Mucosa of descending colon (tissue), 3 donors: ENCODE measurements around the gene MAP3K2. TPM values are rescaled to one million over a fixed set of nuclear protein-coding genes. Genes with fewer than 3 reads are reported as not detected.

ENCODE experiments used
- ATAC-seq: fragments of 200-7000 bp; cut with Tn5 transposase; one replicate; pipeline ENCODE4 v1.9.1; 2020; ENCODE audit warnings: mild to moderate bottlenecking, moderate library complexity
- DNase-seq, 3 donors: peaks; one replicate each; pipeline ENCODE4 v3.0.0-alpha.2; 2020
- H3K36me3 ChIP-seq: fragments of 200-600 bp; one replicate; pipeline ENCODE4 v1.8.0; 2021; ENCODE audit warnings: low read depth, mild to moderate bottlenecking
- H3K4me1 ChIP-seq: fragments of 200-600 bp; one replicate; pipeline ENCODE4 v1.8.0; 2021; ENCODE audit warnings: low read depth, mild to moderate bottlenecking
- H3K4me3 ChIP-seq: fragments of 200-600 bp; one replicate; pipeline ENCODE4 v1.8.0; 2021; ENCODE audit warnings: mild to moderate bottlenecking
- H3K9me3 ChIP-seq: fragments of 200-600 bp; one replicate; pipeline ENCODE4 v1.8.0; 2021; ENCODE audit warnings: mild to moderate bottlenecking
- CTCF ChIP-seq: fragments of 200-600 bp; IDR thresholded peaks from one replicate; pipeline ENCODE4 v1.8.0; 2022; ENCODE audit warnings: antibody characterized with exemption, mild to moderate bottlenecking
- intact Hi-C, 2 donors: fragments of 100-400 bp; cut with DNase I in 1 of 2; cut with micrococcal nuclease in 1 of 2; formaldehyde crosslinking; loops; one replicate each; pipeline versions ENCODE4 v1.11.0 to v1.11.1; 2022; cut with DNase I, micrococcal nuclease
- microRNA-seq: library from miRNA; unstranded; fragments of <30 nt; microRNA quantifications from one replicate; pipeline ENCODE4, GENCODE V29; 2019
- total RNA-seq, 3 donors: library from RNA; stranded (reverse); fragmentation: NEBNext Ultra II Directional in 2 of 3; extraction: Animal tissue kit (Norgen Biotek cat#: 25700) in 2 of 3; gene quantifications; one replicate each; pipeline versions ENCODE4 v1.2.1 to v1.2.4, GENCODE V29; 2021 to 2023
- donor health status: DM: no; HTN: no; CAD: no; lungs with moderate emphysema.
- donor health status: DM: no; HTN: no; CAD: no.
- donor health status: DM: no; HTN: yes; CAD: no.

Gene MAP3K2
- total RNA-seq, 3 donors from 2014 or later, result 71.8 to 80.6 (median 77.1) TPM

- no peaks in the 10 kb centered on the region for H3K36me3 ChIP-seq
- no peak for ATAC-seq
- intact Hi-C loops, result no loop called here
- no peak for DNase-seq
- no peaks in the 10 kb centered on the region for H3K9me3 ChIP-seq
- TF ChIP-seq CTCF, result no peak
- H3K4me1 ChIP-seq, result no peaks in the 10 kb centered on the region
- H3K4me3 ChIP-seq, result no peak overlapping the region
These were observed 130.9 kb downstream of the MAP3K2 start for GRCh38 chr2:127256866-127257265.

GRCh38 chr2:127256381-127256780, 131.4 kb downstream of the MAP3K2 start:
- Histone ChIP-seq H3K4me3 (no peak overlapping the region), H3K9me3 (no peaks in the 10 kb centered on the region), H3K4me1 (no peaks in the 10 kb centered on the region), H3K36me3 (no peaks in the 10 kb centered on the region)
- no peak for ATAC-seq
- no peak for TF ChIP-seq CTCF
- DNase-seq, result no peak
- intact Hi-C loops, result no loop called here

- TF ChIP-seq CTCF, result no peak
- DNase-seq, result no peak
- H3K4me1 ChIP-seq, result no peaks in the 10 kb centered on the region
- ATAC-seq, result no peak
- H3K36me3 ChIP-seq, result no peaks in the 10 kb centered on the region
- intact Hi-C loops, result no loop called here
- no peaks in the 10 kb centered on the region for H3K9me3 ChIP-seq
- no peak overlapping the region for H3K4me3 ChIP-seq
These were observed 132.1 kb downstream of the MAP3K2 start for GRCh38 chr2:127255721-127256120.

GRCh38 chr2:127255146-127255545, 132.6 kb downstream of the MAP3K2 start:
- no peak for TF ChIP-seq CTCF
- intact Hi-C loops, result no loop called here
- Histone ChIP-seq H3K9me3 (no peaks in the 10 kb centered on the region), H3K4me3 (no peak overlapping the region), H3K36me3 (no peaks in the 10 kb centered on the region), H3K4me1 (no peaks in the 10 kb centered on the region)
- ATAC-seq (no peak), DNase-seq (no peak)

GRCh38 chr2:127254386-127254981, 133.3 kb downstream of the MAP3K2 start:
- ATAC-seq (no peak), DNase-seq (no peak)
- Histone ChIP-seq H3K9me3 (no peaks in the 10 kb centered on the region), H3K36me3 (no peaks in the 10 kb centered on the region), H3K4me1 (no peaks in the 10 kb centered on the region), H3K4me3 (no peak overlapping the region)
- no peak for TF ChIP-seq CTCF
- intact Hi-C loops, result no loop called here

Small RNA genes within 50 kb of the gene (microRNA-seq; reads per million reads assigned to microRNA genes)
- gene MIR4783, result not detected

Other genes starting within 250 kb of the MAP3K2 start
- under 1 TPM; 0.17 to 0.82 (median 0.63) TPM for gene CYP27C1, start 167.7 kb downstream of the MAP3K2 start, total RNA-seq
- gene ERCC3, start 93.8 kb downstream of the MAP3K2 start, total RNA-seq, result 10 to 100 TPM; 26.7 to 35.7 (median 33.6) TPM
- gene PROC, start 30.5 kb upstream of the MAP3K2 start, total RNA-seq, result 1 to 10 TPM in 1 of 3 donors, under 1 TPM in 2; 0.80 to 3.6 (median 0.95) TPM
- gene IWS1, start 138.5 kb upstream of the MAP3K2 start, total RNA-seq, result 10 to 100 TPM; 32.3 to 38.4 (median 33.2) TPM
- gene MYO7B, start 147.7 kb upstream of the MAP3K2 start, total RNA-seq, result 100 to 1,000 TPM; 118 to 305 (median 199) TPM